ENCODE measurements around the gene SMC3.

The SMC3 gene

GRCh38 chr10:110534571-110534970 lies 32.9 kb upstream of the SMC3 start:
- Histone ChIP-seq H3K9ac (no peak overlapping the region), H3K4me3 (ENCODE audit: low read depth, low read length) (no peak overlapping the region), H3K4me1 (no peaks in the 10 kb centered on the region), H2AFZ (no peak overlapping the region), H3K27me3 (ENCODE audit: control insufficient read depth, insufficient read depth, low read length) (no peaks in the 10 kb centered on the region), H3K27ac (no peak overlapping the region), H3K79me2 (no peaks in the 10 kb centered on the region), H3K36me3 (ENCODE audit: control insufficient read depth, insufficient read depth, low read length) (no peaks in the 10 kb centered on the region), H3K4me2 (ENCODE audit: low read length) (no peak overlapping the region), H3K9me3 (ENCODE audit: control insufficient read depth, low read length) (no peaks in the 10 kb centered on the region)
- TF ChIP-seq CTCF (IDR thresholded peaks at IDR 0.05) = no peak

- Histone ChIP-seq H3K4me3 (ENCODE audit: low read depth, low read length) (no peak overlapping the region), H3K9me3 (ENCODE audit: control insufficient read depth, low read length) (no peaks in the 10 kb centered on the region), H3K36me3 (ENCODE audit: control insufficient read depth, insufficient read depth, low read length) (no peaks in the 10 kb centered on the region), H2AFZ (no peak overlapping the region), H3K9ac (no peak overlapping the region), H3K4me2 (ENCODE audit: low read length) (no peak overlapping the region), H3K27ac (no peak overlapping the region), H3K79me2 (no peaks in the 10 kb centered on the region), H3K27me3 (ENCODE audit: control insufficient read depth, insufficient read depth, low read length) (no peaks in the 10 kb centered on the region), H3K4me1 (no peaks in the 10 kb centered on the region)
- TF ChIP-seq CTCF (IDR thresholded peaks at IDR 0.05) = no peak
Observed at GRCh38 chr10:110535958-110536891, 31.3 kb upstream of the SMC3 start.

DNA sequence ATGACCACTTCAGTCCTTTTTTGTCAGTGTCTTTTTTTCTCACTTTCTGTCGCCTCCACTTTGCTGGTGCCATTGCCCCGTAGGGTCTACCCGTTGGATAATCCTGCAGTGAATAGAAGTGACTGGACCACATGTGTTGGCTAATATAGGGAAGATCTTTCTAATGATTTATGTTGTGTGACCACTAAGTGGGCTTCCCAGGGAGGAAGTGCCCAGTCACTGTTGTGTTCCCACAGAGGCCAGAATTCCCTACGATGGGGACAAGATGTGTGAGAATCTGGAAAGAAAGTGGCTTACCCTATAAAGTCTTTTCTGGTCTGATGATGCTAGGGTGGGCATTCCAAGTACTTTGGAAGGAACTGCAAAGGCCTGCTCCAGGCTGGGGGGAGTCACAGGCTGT lies 28.4 kb upstream of the SMC3 start:
- H3K4me2 ChIP-seq (ENCODE audit: low read length) = no peak overlapping the region

GRCh38 chr10:110540031-110540430 lies 27.5 kb upstream of the SMC3 start:
- H3K9me3 ChIP-seq (ENCODE audit: control insufficient read depth, low read length) = no peaks in the 10 kb centered on the region
- H2AFZ ChIP-seq = no peak overlapping the region
- no peak overlapping the region for H3K4me2 ChIP-seq (ENCODE audit: low read length)
- H3K27ac ChIP-seq = no peak overlapping the region
- no peaks in the 10 kb centered on the region for H3K79me2 ChIP-seq
- no peak overlapping the region for H3K4me3 ChIP-seq (ENCODE audit: low read depth, low read length)
- no peaks in the 10 kb centered on the region for H3K36me3 ChIP-seq (ENCODE audit: control insufficient read depth, insufficient read depth, low read length)
- H3K4me1 ChIP-seq = no peaks in the 10 kb centered on the region
- TF ChIP-seq CTCF (IDR thresholded peaks at IDR 0.05) = no peak
- H3K27me3 ChIP-seq (ENCODE audit: control insufficient read depth, insufficient read depth, low read length) = no peaks in the 10 kb centered on the region
- no peak overlapping the region for H3K9ac ChIP-seq

More for the DNA sequence above, 28.4 kb upstream of the SMC3 start:
- Histone ChIP-seq H3K4me1 (no peaks in the 10 kb centered on the region), H3K27me3 (ENCODE audit: control insufficient read depth, insufficient read depth, low read length) (no peaks in the 10 kb centered on the region), H3K9ac (no peak overlapping the region), H3K79me2 (no peaks in the 10 kb centered on the region), H3K9me3 (ENCODE audit: control insufficient read depth, low read length) (no peaks in the 10 kb centered on the region), H3K4me3 (ENCODE audit: low read depth, low read length) (no peak overlapping the region), H3K27ac (no peak overlapping the region), H3K36me3 (ENCODE audit: control insufficient read depth, insufficient read depth, low read length) (no peaks in the 10 kb centered on the region), H2AFZ (no peak overlapping the region)
- no peak for TF ChIP-seq CTCF (IDR thresholded peaks at IDR 0.05)

All from parathyroid adenoma (tissue), 2 donors.